Glutamatergic neuron (in vitro differentiated cells): ENCODE results near the gene PPP3R2. TPM values are rescaled to one million over a fixed set of nuclear protein-coding genes. Genes with fewer than 3 reads are reported as not detected.
"Not testable (repeated sequence)": the region's sequence is repeated elsewhere in the genome, so short reads cannot be mapped to it uniquely, and the experiment has no call there.

Experiments used
- DNase-seq: peaks from one replicate; pipeline ENCODE4 v3.0.0; 2022
- H3K27ac Mint-ChIP-seq: one replicate; pipeline ENCODE4 v1.8.0; 2020; ENCODE audit warnings: mild to moderate bottlenecking, mixed read lengths, inconsistent platforms; ENCODE audit not compliant: unreplicated experiment
- H3K27me3 Mint-ChIP-seq: one replicate; pipeline ENCODE4 v1.8.0; 2020; ENCODE audit warnings: mild to moderate bottlenecking, moderate library complexity, mixed read lengths, inconsistent platforms; ENCODE audit not compliant: unreplicated experiment
- H3K36me3 Mint-ChIP-seq: one replicate; pipeline ENCODE4 v1.8.0; 2020; ENCODE audit warnings: mild to moderate bottlenecking, mixed read lengths, inconsistent platforms; ENCODE audit not compliant: unreplicated experiment
- H3K4me1 Mint-ChIP-seq: one replicate; pipeline ENCODE4 v1.8.0; 2020; ENCODE audit warnings: mild to moderate bottlenecking, low read depth, mixed read lengths, inconsistent platforms; ENCODE audit not compliant: unreplicated experiment
- H3K4me3 Mint-ChIP-seq: one replicate; pipeline ENCODE4 v1.8.0; 2020; ENCODE audit warnings: mild to moderate bottlenecking, mixed read lengths, inconsistent platforms; ENCODE audit not compliant: unreplicated experiment
- H3K9me3 Mint-ChIP-seq: one replicate; pipeline ENCODE4 v1.8.0; 2020; ENCODE audit warnings: mild to moderate bottlenecking, moderate library complexity, mixed read lengths, inconsistent platforms; ENCODE audit not compliant: unreplicated experiment
- CTCF ChIP-seq: fragments of 200-600 bp; sonication (generic); IDR thresholded peaks from one replicate; pipeline ENCODE4 v1.5.0; 2021; ENCODE audit not compliant: partially characterized antibody, unreplicated experiment
- total RNA-seq: library from RNA; stranded (reverse); fragmentation: NEBNext Ultra II Directional; extraction: Animal tissue kit (Norgen Biotek cat#: 25700); gene quantifications from one replicate; pipeline ENCODE4 v1.2.1, GENCODE V29; 2021; ENCODE audit not compliant: unreplicated experiment

Gene PPP3R2
- total RNA-seq, 1 donor from 2014 or later: not detected

GRCh38 chr9:101590901-101591300 lies 3.9 kb downstream of the PPP3R2 start:
- no peaks in the 10 kb centered on the region for H3K36me3 Mint-ChIP-seq
- H3K4me3 Mint-ChIP-seq: no peak overlapping the region
- no peak for DNase-seq
- no peak overlapping the region for H3K27ac Mint-ChIP-seq
- H3K4me1 Mint-ChIP-seq: no peaks in the 10 kb centered on the region
- H3K27me3 Mint-ChIP-seq: no peaks in the 10 kb centered on the region
- no peak for TF ChIP-seq CTCF
- H3K9me3 Mint-ChIP-seq: no peaks in the 10 kb centered on the region

- H3K4me1 Mint-ChIP-seq, H3K36me3 Mint-ChIP-seq, H3K9me3 Mint-ChIP-seq, DNase-seq, H3K27ac Mint-ChIP-seq, H3K4me3 Mint-ChIP-seq, H3K27me3 Mint-ChIP-seq: not testable (repeated sequence)
These were observed 4.7 kb downstream of the PPP3R2 start for GRCh38 chr9:101590074-101590473.

- Mint-ChIP-seq H3K9me3 (no peaks in the 10 kb centered on the region), H3K4me1 (no peaks in the 10 kb centered on the region), H3K27me3 (no peaks in the 10 kb centered on the region)
These were observed 7.3 kb downstream of the PPP3R2 start for GRCh38 chr9:101587332-101588043.

GRCh38 chr9:101586651-101587050 lies 8.1 kb downstream of the PPP3R2 start:
- no peaks in the 10 kb centered on the region for H3K9me3 Mint-ChIP-seq
- DNase-seq: no peak
- TF ChIP-seq CTCF: no peak
- H3K4me3 Mint-ChIP-seq: no peak overlapping the region
- no peaks in the 10 kb centered on the region for H3K27me3 Mint-ChIP-seq
- H3K27ac Mint-ChIP-seq: no peak overlapping the region
- no peaks in the 10 kb centered on the region for H3K36me3 Mint-ChIP-seq
- H3K4me1 Mint-ChIP-seq: no peaks in the 10 kb centered on the region

More at GRCh38 chr9:101587332-101588043, 7.3 kb downstream of the PPP3R2 start:
- no peak for DNase-seq
- no peak overlapping the region for H3K27ac Mint-ChIP-seq
- H3K4me3 Mint-ChIP-seq: no peak overlapping the region
- TF ChIP-seq CTCF: no peak
- no peaks in the 10 kb centered on the region for H3K36me3 Mint-ChIP-seq

- Mint-ChIP-seq H3K27me3 (no peaks in the 10 kb centered on the region), H3K4me1 (no peaks in the 10 kb centered on the region), H3K27ac (no peak overlapping the region), H3K9me3 (no peaks in the 10 kb centered on the region), H3K36me3 (no peaks in the 10 kb centered on the region), H3K4me3 (no peak overlapping the region)
- no peak for DNase-seq
- TF ChIP-seq CTCF: no peak
These were observed 9.0 kb downstream of the PPP3R2 start for GRCh38 chr9:101585740-101586139.
